OCI-LY7 (cell line): ENCODE measurements around the gene DOC2A. TPM values are rescaled to one million over a fixed set of nuclear protein-coding genes. Genes with fewer than 3 reads are reported as not detected.

Source experiments
- Bru-seq: library from RNA; stranded (reverse); fragments of 400-500 nt; gene quantifications from one replicate; lab custom pipeline; 2021; lab: Mats Ljungman, UMichigan
- BruChase-seq, 2 experiments: library from RNA; stranded (reverse); fragments of 400-500 nt; gene quantifications; one replicate each; lab custom pipeline; 2021; lab: Mats Ljungman, UMichigan
- BruUV-seq: library from RNA; stranded (reverse); fragments of 400-500 nt; replicated peaks from 2 replicates; lab custom pipeline; 2021; lab: Mats Ljungman, UMichigan
- CTCF ChIA-PET: fragments of 300-600 bp; sonication (Branson Sonifier 250); formaldehyde crosslinking; loops from one replicate; lab custom pipeline; 2022; ENCODE audit warnings: antibody characterized with exemption; ENCODE audit not compliant: unreplicated experiment; lab: Charles Lee
- POLR2A ChIA-PET: fragments of 300-600 bp; sonication (Branson Sonifier 250); formaldehyde crosslinking; loops from one replicate; lab custom pipeline; 2022; ENCODE audit warnings: antibody characterized with exemption; lab: Charles Lee
- DNase-seq: peaks from one replicate; pipeline ENCODE4 v3.0.0-alpha.2; 2015; ENCODE audit warnings: low spot score
- H2AFZ ChIP-seq: fragments of 200-600 bp; sonication (generic), shearing (Covaris generic); 2 replicates; pipeline ENCODE4 v1.6.1; 2014; ENCODE audit warnings: mild to moderate bottlenecking, antibody characterized with exemption, low read length, moderate library complexity
- H3K27ac ChIP-seq: fragments of 200-600 bp; sonication (generic); 2 replicates; pipeline ENCODE4 v1.5.1; 2014; ENCODE audit warnings: mixed run types, low read depth, mild to moderate bottlenecking, moderate library complexity, low read length, inconsistent platforms; ENCODE audit not compliant: poor library complexity, severe bottlenecking
- H3K36me3 ChIP-seq: fragments of 200-600 bp; sonication (generic); 2 replicates; pipeline ENCODE4 v1.6.1; 2014; ENCODE audit warnings: mild to moderate bottlenecking, antibody characterized with exemption, low read length, moderate library complexity, mixed read lengths; ENCODE audit not compliant: insufficient read depth
- H3K4me1 ChIP-seq: fragments of 200-600 bp; sonication (generic); 2 replicates; pipeline ENCODE4 v1.5.1; 2014; ENCODE audit warnings: mild to moderate bottlenecking, low read length; ENCODE audit not compliant: insufficient read depth, poor library complexity, severe bottlenecking
- H3K4me2 ChIP-seq: fragments of 200-600 bp; sonication (generic); 2 replicates; pipeline ENCODE4 v1.6.1; 2014; ENCODE audit warnings: mild to moderate bottlenecking, low read length
- H3K4me3 ChIP-seq: fragments of 200-600 bp; sonication (generic); 2 replicates; pipeline ENCODE4 v1.5.1; 2014; ENCODE audit warnings: mild to moderate bottlenecking, low read depth, low read length; ENCODE audit not compliant: poor library complexity, severe bottlenecking
- H3K79me2 ChIP-seq: fragments of 200-600 bp; sonication (generic); 2 replicates; pipeline ENCODE4 v1.6.1; 2016; ENCODE audit warnings: low read depth, mild to moderate bottlenecking, low read length, moderate library complexity, mixed read lengths; ENCODE audit not compliant: insufficient read depth
- H3K9me2 ChIP-seq: fragments of 200-600 bp; sonication (generic); 2 replicates; pipeline ENCODE4 v1.6.1; 2016; ENCODE audit warnings: mild to moderate bottlenecking, low read length, mixed read lengths; ENCODE audit not compliant: insufficient read depth
- H3K9me3 ChIP-seq: fragments of 200-600 bp; sonication (generic); 2 replicates; pipeline ENCODE4 v1.6.1; 2014; ENCODE audit warnings: mild to moderate bottlenecking, mixed run types, low read length, mixed read lengths
- H4K20me1 ChIP-seq: fragments of 200-600 bp; sonication (generic); 2 replicates; pipeline ENCODE4 v1.6.1; 2014; ENCODE audit warnings: mild to moderate bottlenecking, antibody characterized with exemption, low read length, moderate library complexity, mixed read lengths; ENCODE audit not compliant: insufficient read depth
- CTCF ChIP-seq: fragments of 200-600 bp; sonication (generic); conservative IDR thresholded peaks from 2 replicates; pipeline ENCODE4 v1.5.1; 2014; ENCODE audit warnings: mild to moderate bottlenecking, antibody characterized with exemption, low read length, moderate library complexity, mixed read lengths
- EZH2phosphoT487 ChIP-seq: fragments of 200-600 bp; sonication (generic); IDR thresholded peaks from 2 replicates; pipeline ENCODE4 v1.6.1; 2018; ENCODE audit warnings: low read depth, borderline replicate concordance, mild to moderate bottlenecking, mixed run types, antibody characterized with exemption, low read length, moderate library complexity, mixed read lengths
- intact Hi-C: fragments of 100-400 bp; cut with micrococcal nuclease; formaldehyde crosslinking; loops from one replicate; pipeline ENCODE4 v1.10.0; 2022; ENCODE audit not compliant: unreplicated experiment
- long read RNA-seq: library from polyadenylated mRNA; stranded (forward); transcript quantifications from one replicate; pipeline ENCODE4 v2.0.0, GENCODE V29; 2022
- total RNA-seq, 2 experiments: library from RNA; depleted of rRNA in 1 of 2; stranded (reverse); fragments of >200 nt in 1 of 2; shearing (Covaris generic) in 1 of 2; gene quantifications; 2 replicates each; pipeline ENCODE4 v1.2.3, GENCODE V29; 2014 to 2022

The DOC2A gene
- not detected in 2 replicates for total RNA-seq (2014; rRNA removed; shearing (Covaris generic))
- total RNA-seq (2022), result 0.31 and 0.91 TPM in 2 replicates
- Bru-seq, nascent RNA, result not detected
- BruChase-seq, experiment 1, labeled RNA remaining after a 6-hour chase, result percentile 17 among the genes with signal in this experiment
- BruChase-seq, experiment 2, labeled RNA remaining after a 2-hour chase, result percentile 22 among the genes with signal in this experiment
- long read RNA-seq, result 0 reads

DNA sequence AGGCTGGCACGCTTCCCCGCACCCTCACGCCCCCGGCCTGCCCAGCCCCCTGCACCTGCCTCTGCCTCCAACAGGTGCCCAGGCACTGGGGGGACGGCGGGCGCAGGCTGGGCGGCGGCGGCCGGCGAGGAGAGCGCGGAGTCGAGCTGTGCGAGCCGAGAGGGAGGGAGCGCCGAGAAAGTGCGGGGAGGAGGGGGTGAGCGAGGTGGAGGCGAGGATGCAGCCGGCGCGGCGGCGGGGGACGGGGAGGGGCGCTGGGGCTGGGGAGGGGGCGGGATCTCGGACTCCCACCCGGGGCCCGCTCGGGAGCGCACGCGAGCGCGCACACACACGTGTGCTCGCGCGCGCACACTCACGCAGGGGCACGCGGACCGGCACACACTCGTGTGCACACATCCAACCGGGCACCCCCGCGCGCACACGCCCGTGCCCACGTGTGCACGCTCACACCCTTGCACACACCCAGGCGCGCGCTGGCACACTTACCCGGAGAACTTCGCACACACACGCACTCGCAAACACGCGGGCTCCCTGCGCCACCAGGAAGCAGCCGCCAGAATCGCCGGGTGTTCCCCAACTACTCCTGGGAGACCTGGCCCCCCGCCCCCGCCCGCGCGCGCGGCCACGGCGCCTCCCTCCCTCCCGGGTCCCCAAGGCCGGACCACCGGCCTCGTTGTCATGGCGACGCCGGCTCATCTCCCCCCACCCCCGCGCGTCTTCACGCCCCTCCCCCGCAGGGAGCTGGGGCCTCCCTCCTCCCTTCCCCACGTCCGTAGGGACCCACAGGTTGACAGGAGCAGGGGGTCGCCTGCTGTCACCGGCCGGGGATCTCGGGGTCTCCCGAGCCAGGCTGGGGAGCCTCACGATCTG lies at the start of gene DOC2A:
TSS of gene DOC2A (minus strand) at position 184 of the 870 bp plus-strand sequence. CDS start 805 bp downstream, outside the sequence.
- Histone ChIP-seq H3K36me3 (peaks cover 4% of the 10 kb centered on the region; the same call in 1 of the 2 replicates), H3K4me3 (peak within 1 kb of the TSS; percentile 36), H3K4me1 (peaks cover 2% of the 10 kb centered on the region), H3K9me2 (no peaks in the 10 kb centered on the region), H4K20me1 (no peaks in the 10 kb centered on the region), H2AFZ (no peak within 1 kb of the TSS), H3K4me2 (peak within 1 kb of the TSS; percentile 52), H3K27ac (no peak within 1 kb of the TSS), H3K9me3 (no peaks in the 10 kb centered on the region), H3K79me2 (no peaks in the 10 kb centered on the region)
- no TSS peak for BruUV-seq
- POLR2A ChIA-PET, result no interaction called here
- CTCF ChIA-PET, result interaction anchor here (1.1 kb wide), 1 partner anchor 21 kb away, joined by 15 read pairs; no protein-coding TSS in a partner anchor
- intact Hi-C loops, result no loop called here
- no peak for DNase-seq
- TF ChIP-seq CTCF (no peak), EZH2phosphoT487 (no peak)

DNA sequence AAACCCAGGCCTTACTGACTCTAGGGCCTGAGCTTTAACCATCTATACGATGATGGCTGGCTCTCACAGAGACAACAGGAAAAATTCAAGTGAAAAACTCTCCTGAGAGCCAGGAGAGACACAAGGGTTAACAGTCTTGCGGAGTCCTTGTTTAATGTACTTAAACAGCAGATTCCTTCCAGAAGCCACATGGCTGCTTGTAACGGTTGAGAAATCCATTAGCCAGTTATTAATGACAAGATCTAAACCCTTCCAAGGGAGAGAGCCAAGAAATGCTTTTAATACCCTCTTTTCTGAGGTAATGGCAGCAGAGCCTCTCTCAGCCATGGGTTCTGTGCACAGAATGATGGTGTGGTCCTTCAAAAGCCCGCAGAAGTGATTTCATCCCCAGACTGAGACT lies 49.5 kb upstream of the DOC2A start:
- TF ChIP-seq CTCF (no peak), EZH2phosphoT487 (no peak)
- Histone ChIP-seq H3K4me1 (peaks cover 11% of the 10 kb centered on the region), H3K79me2 (peaks cover 7% of the 10 kb centered on the region; the same call in 1 of the 2 replicates), H4K20me1 (no peaks in the 10 kb centered on the region), H3K4me2 (no peak overlapping the region), H3K27ac (no peak overlapping the region), H2AFZ (no peak overlapping the region), H3K9me3 (no peaks in the 10 kb centered on the region), H3K36me3 (no peaks in the 10 kb centered on the region), H3K4me3 (no peak overlapping the region), H3K9me2 (no peaks in the 10 kb centered on the region)
- no peak for DNase-seq
- no TSS peak for BruUV-seq
- ChIA-PET POLR2A (no interaction called here), CTCF (no interaction called here)
- intact Hi-C loops, result loop anchor here (10.0 kb wide), 1 partner anchor 294 kb away; the partner anchor contains the start of gene CD2BP2
